ENCODE results near the gene KIAA2012. TPM values are rescaled to one million over a fixed set of nuclear protein-coding genes. Genes with fewer than 3 reads are reported as not detected.

The KIAA2012 gene
- total RNA-seq (0.21 TPM in 1 of 2 replicates, not detected in the other), polyA plus RNA-seq (0.05 and 0.24 TPM in 2 replicates)

DNA sequence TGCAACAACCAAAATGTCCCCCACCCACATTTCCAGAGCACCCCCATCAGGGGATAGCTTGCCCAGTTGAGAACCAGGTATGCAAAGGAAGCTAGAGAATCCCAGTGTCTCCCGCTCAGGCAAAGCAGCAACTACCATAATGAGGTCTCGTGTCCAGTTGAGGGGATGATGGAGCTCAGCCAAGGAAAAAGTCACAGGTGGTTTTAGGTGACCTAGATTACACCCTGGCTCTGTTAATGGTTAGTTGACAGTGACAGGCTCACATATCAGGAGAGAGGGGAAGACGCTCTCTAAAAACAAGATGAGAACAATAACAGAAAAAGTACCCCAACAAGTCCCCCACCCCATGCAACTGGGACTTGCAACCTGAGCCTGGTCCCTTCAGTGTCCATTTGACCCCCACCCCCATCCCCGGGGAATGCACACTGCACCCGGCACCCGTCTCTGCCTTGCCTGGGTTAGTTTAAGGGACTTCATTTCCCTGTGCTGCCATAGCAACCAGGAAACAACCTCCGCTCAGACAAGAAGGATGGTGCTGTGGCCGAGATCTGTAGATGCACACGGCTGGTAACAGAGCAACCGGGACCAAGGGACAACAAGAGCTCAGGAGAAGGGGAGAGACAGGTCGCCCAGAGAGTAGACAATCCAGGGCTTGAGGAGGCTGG lies at the start of gene KIAA2012:
Gene KIAA2012 (plus strand): TSS at position 519 of the 665 bp plus-strand sequence. CDS start 373 bp downstream, outside the sequence.
- no peak for DNase-seq (ENCODE audit: low read depth in 1 of 2, low spot score in 1 of 2)
- TF ChIP-seq, protein P1, sequence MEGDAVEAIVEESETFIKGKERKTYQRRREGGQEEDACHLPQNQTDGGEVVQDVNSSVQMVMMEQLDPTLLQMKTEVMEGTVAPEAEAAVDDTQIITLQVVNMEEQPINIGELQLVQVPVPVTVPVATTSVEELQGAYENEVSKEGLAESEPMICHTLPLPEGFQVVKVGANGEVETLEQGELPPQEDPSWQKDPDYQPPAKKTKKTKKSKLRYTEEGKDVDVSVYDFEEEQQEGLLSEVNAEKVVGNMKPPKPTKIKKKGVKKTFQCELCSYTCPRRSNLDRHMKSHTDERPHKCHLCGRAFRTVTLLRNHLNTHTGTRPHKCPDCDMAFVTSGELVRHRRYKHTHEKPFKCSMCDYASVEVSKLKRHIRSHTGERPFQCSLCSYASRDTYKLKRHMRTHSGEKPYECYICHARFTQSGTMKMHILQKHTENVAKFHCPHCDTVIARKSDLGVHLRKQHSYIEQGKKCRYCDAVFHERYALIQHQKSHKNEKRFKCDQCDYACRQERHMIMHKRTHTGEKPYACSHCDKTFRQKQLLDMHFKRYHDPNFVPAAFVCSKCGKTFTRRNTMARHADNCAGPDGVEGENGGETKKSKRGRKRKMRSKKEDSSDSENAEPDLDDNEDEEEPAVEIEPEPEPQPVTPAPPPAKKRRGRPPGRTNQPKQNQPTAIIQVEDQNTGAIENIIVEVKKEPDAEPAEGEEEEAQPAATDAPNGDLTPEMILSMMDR (IDR thresholded peaks at IDR 0.05; ENCODE audit: low read depth, low read length): no peak
- H3K27ac ChIP-seq: no peak within 1 kb of the TSS

DNA sequence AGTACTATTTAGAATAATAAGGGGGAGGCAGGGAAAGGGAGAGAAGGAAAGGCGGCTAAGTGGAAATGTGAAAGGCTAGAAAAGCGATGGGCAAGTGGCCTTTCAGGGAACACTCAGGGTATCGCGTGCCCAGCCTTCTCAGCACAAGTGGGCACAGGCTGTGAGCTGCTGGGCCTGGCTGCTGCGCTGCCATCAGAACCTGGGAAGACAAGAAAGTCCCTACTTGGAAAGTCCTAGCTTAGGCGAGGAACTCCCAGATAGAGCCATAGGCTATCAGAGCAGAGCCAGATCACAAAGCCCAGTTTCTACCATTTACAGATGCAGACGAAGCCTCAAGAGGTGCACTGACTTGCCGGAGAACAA lies 49.2 kb upstream of the KIAA2012 start:
- Histone ChIP-seq H3K27me3 (peaks cover 72% of the 10 kb centered on the region), H3K4me3 (no peak overlapping the region), H3K36me3 (no peaks in the 10 kb centered on the region), H3K9me3 (ENCODE audit: low read depth) (no peaks in the 10 kb centered on the region), H3K4me1 (ENCODE audit: low read depth) (no peaks in the 10 kb centered on the region), H3K27ac (no peak overlapping the region)
- TF ChIP-seq, protein P1 (IDR thresholded peaks at IDR 0.05; ENCODE audit: low read depth, low read length): no peak
- DNase-seq (ENCODE audit: low read depth in 1 of 2, low spot score in 1 of 2): no peak

More for the DNA sequence above, at the start of gene KIAA2012:
- peaks cover 9% of the 10 kb centered on the region for H3K4me1 ChIP-seq (ENCODE audit: low read depth)
- no peaks in the 10 kb centered on the region for H3K36me3 ChIP-seq
- no peaks in the 10 kb centered on the region for H3K27me3 ChIP-seq
- no peak within 1 kb of the TSS for H3K4me3 ChIP-seq
- no peaks in the 10 kb centered on the region for H3K9me3 ChIP-seq (ENCODE audit: low read depth)

DNA sequence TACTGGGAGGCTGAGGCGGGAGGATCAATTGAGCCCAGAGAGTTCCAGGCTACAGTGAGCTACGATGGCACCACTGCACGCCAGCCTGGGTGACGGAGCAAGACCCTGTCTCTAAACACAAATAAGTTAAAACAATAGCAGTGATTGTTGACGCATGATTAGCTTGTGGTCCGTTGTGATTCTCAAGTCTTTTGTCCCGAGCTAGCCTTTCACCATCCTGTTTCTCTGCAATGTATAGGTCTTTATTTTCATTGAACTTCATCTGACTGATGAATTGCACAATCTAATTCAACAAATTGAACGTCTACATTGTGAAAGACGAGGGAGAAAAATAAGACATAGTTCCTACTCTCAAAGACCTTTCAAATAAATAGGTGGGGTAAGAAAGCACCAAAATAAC lies 48.2 kb upstream of the KIAA2012 start:
- no peak for DNase-seq (ENCODE audit: low read depth in 1 of 2, low spot score in 1 of 2)
- Histone ChIP-seq H3K4me1 (ENCODE audit: low read depth) (no peaks in the 10 kb centered on the region), H3K27ac (no peak overlapping the region), H3K4me3 (no peak overlapping the region), H3K36me3 (no peaks in the 10 kb centered on the region), H3K9me3 (ENCODE audit: low read depth) (no peaks in the 10 kb centered on the region), H3K27me3 (peaks cover 70% of the 10 kb centered on the region)
- TF ChIP-seq, protein P1 (IDR thresholded peaks at IDR 0.05; ENCODE audit: low read depth, low read length): no peak

DNA sequence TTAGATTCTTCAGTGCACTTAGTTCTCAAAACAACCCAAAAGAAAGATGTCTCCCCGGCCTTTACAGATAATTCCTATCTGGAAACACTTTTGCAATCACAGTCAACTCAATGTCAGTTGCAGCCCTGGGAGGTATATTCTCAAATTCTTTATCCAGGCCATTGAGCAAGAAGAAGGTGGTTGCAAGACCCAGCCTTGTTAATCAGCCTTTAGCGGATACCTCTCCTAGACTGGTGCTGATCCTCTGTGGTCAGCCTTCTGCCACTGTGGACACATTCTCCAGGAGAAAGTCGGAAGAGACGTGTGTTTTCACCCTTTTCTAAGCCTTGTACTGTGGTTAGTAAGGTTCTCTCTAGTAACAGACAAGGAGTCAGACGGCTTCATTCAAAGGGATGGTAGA lies 47.2 kb upstream of the KIAA2012 start:
- Histone ChIP-seq H3K27me3 (peaks cover 72% of the 10 kb centered on the region), H3K4me3 (no peak overlapping the region), H3K27ac (no peak overlapping the region), H3K36me3 (no peaks in the 10 kb centered on the region), H3K9me3 (ENCODE audit: low read depth) (no peaks in the 10 kb centered on the region), H3K4me1 (ENCODE audit: low read depth) (no peaks in the 10 kb centered on the region)
- TF ChIP-seq, protein P1 (IDR thresholded peaks at IDR 0.05; ENCODE audit: low read depth, low read length): no peak
- DNase-seq (ENCODE audit: low read depth in 1 of 2, low spot score in 1 of 2): peak in 1 of 2 donors; percentile 45

DNA sequence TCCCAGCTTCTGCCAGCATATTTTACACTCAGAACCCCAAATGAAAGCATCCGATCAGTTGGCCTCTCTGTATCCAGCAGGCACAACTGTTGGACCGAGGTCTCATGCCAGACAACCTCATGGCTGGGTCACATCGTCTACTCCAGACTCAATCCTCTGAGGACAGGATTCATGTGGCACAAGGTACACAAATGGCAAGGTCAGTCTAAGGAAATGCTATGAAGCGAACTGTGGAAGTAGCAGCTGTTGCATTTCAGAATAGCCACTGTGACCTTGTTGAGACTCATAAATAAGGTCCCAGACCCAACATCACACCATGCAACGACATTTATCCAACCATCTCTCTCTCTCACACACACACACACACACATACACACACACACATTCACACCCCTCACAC lies 46.5 kb upstream of the KIAA2012 start:
- peaks cover 79% of the 10 kb centered on the region for H3K27me3 ChIP-seq
- H3K9me3 ChIP-seq (ENCODE audit: low read depth): no peaks in the 10 kb centered on the region
- no peak overlapping the region for H3K4me3 ChIP-seq
- H3K36me3 ChIP-seq: no peaks in the 10 kb centered on the region
- DNase-seq (ENCODE audit: low read depth in 1 of 2, low spot score in 1 of 2): no peak
- TF ChIP-seq, protein P1 (IDR thresholded peaks at IDR 0.05; ENCODE audit: low read depth, low read length): no peak
- H3K27ac ChIP-seq: no peak overlapping the region
- H3K4me1 ChIP-seq (ENCODE audit: low read depth): no peaks in the 10 kb centered on the region

All from cardiac muscle cell (in vitro differentiated cells and primary cell).